HepG2 (cell line): ENCODE data around the gene OPN1LW. TPM values are rescaled to one million over a fixed set of nuclear protein-coding genes. Genes with fewer than 3 reads are reported as not detected.

Experiments
- ATAC-seq: fragments of 200-7000 bp; cut with Tn5 transposase; 3 replicates; pipeline ENCODE4 v1.9.1; 2020; ENCODE audit warnings: mild to moderate bottlenecking, moderate library complexity
- BruUV-seq: library from RNA; stranded (reverse); fragments of 400-500 nt; replicated peaks from 2 replicates; lab custom pipeline; 2021; lab: Mats Ljungman, UMichigan
- CTCF ChIA-PET: fragments of 300-600 bp; formaldehyde crosslinking; extraction: SDS; loops from one replicate; lab custom pipeline; 2021; ENCODE audit warnings: low total read pairs, inconsistent platforms, low intra/inter-chr PET ratio; lab: Yijun Ruan, JAX
- POLR2A ChIA-PET: fragments of 350-600 bp; sonication (Branson Sonifier 250); formaldehyde crosslinking; loops from one replicate; lab custom pipeline; 2020; ENCODE audit warnings: antibody characterized with exemption, inconsistent platforms; lab: Yijun Ruan, JAX
- DNase-seq: peaks from one replicate; pipeline ENCODE4 v3.0.0-alpha.2; 2015; ENCODE audit warnings: low spot score
- FAIRE-seq: peaks from 3 replicates; lab custom pipeline; 2011; peaks lifted over from hg19 to GRCh38; lab: Jason Lieb, UNC
- H2AFZ ChIP-seq: one replicate; pipeline ENCODE4 v1.6.1; 2011; ENCODE audit warnings: low read length, inconsistent platforms
- H3K27ac ChIP-seq: fragments of 300-600 bp; 3 replicates; pipeline ENCODE4 v1.8.0; 2011; ENCODE audit warnings: mixed run types, mild to moderate bottlenecking, mixed read lengths, low read length, inconsistent platforms; ENCODE audit not compliant: insufficient read depth; ENCODE audit errors: extremely low read length
- H3K27me3 ChIP-seq, 2 experiments: fragments of 200-600 bp in 1 of 2; 2 replicates in 1 of 2; 3 replicates in 1 of 2; pipeline versions ENCODE4 v1.6.0 to v1.8.0; 2011; ENCODE audit warnings: low read length in 2 of 2, mild to moderate bottlenecking in 2 of 2, moderate library complexity in 2 of 2, inconsistent platforms in 1 of 2; ENCODE audit not compliant: insufficient read depth in 2 of 2, control insufficient read depth in 1 of 2
- H3K36me3 ChIP-seq, 2 experiments: fragments of 200-600 bp in 1 of 2; replicated peaks in 1 of 2; 2 replicates in 1 of 2; 3 replicates in 1 of 2; pipeline versions ENCODE4 v1.5.1 to v1.8.0; 2011; ENCODE audit warnings: low read length in 2 of 2, inconsistent platforms in 1 of 2; ENCODE audit not compliant: insufficient read depth in 2 of 2, control insufficient read depth in 1 of 2
- H3K4me1 ChIP-seq: 2 replicates; pipeline ENCODE4 v1.5.1; 2012; ENCODE audit warnings: low read length, inconsistent platforms; ENCODE audit not compliant: insufficient read depth
- H3K4me2 ChIP-seq: 2 replicates; pipeline ENCODE4 v1.6.0; 2011; ENCODE audit warnings: low read depth, low read length, inconsistent platforms
- H3K4me3 ChIP-seq, 3 experiments: fragments of 200-600 bp in 1 of 3; sonication (generic), shearing (Covaris generic) in 1 of 3; replicated peaks in 1 of 3; 2 replicates each; pipeline ENCODE4 v1.5.1; 2011 to 2016; ENCODE audit warnings: low read length in 3 of 3, inconsistent platforms in 2 of 3, low read depth in 2 of 3, mild to moderate bottlenecking in 2 of 3, control low read depth in 1 of 3, mixed read lengths in 1 of 3; ENCODE audit not compliant: insufficient read depth in 1 of 3
- H3K79me2 ChIP-seq: one replicate; pipeline ENCODE4 v1.6.1; 2011; ENCODE audit warnings: low read length, inconsistent platforms; ENCODE audit not compliant: insufficient read depth
- H3K9ac ChIP-seq: 2 replicates; pipeline ENCODE4 v1.6.0; 2011; ENCODE audit warnings: mild to moderate bottlenecking, low read depth, low read length, inconsistent platforms; ENCODE audit not compliant: insufficient read depth
- H3K9me3 ChIP-seq: 2 replicates; pipeline ENCODE4 v1.5.1; 2012; ENCODE audit warnings: mild to moderate bottlenecking, low read length
- H4K20me1 ChIP-seq: 2 replicates; pipeline ENCODE4 v1.6.0; 2011; ENCODE audit warnings: inconsistent platforms, mild to moderate bottlenecking, low read length, moderate library complexity; ENCODE audit not compliant: insufficient read depth
- CBX5 ChIP-seq: sonication (generic); formaldehyde crosslinking; IDR thresholded peaks from 2 replicates; pipeline ENCODE4 v1.4.0; 2020; ENCODE audit warnings: missing genetic modification reagents, borderline replicate concordance
- FOXK2 ChIP-seq: fragments of 450-650 bp; IDR thresholded peaks from 2 replicates; pipeline ENCODE4 v1.6.1; 2016
- GATAD1 ChIP-seq: IDR thresholded peaks from 2 replicates; pipeline ENCODE4 v1.6.1; 2016; ENCODE audit warnings: missing genetic modification reagents, missing compliant biosample characterization
- GZF1 ChIP-seq: sonication (generic); formaldehyde crosslinking; IDR thresholded peaks from 2 replicates; pipeline ENCODE4 v1.5.1; 2020; ENCODE audit warnings: mild to moderate bottlenecking, missing genetic modification reagents
- HOXA3 ChIP-seq: sonication (generic); formaldehyde crosslinking; IDR thresholded peaks from 2 replicates; pipeline ENCODE4 v1.5.0; 2020; ENCODE audit warnings: missing genetic modification reagents
- NFKBIZ ChIP-seq: IDR thresholded peaks from 2 replicates; pipeline ENCODE4 v1.6.1; 2018; ENCODE audit warnings: missing genetic modification reagents, missing compliant biosample characterization
- ZFP82 ChIP-seq: sonication (generic); formaldehyde crosslinking; IDR thresholded peaks from 2 replicates; pipeline ENCODE4 v1.5.1; 2020; ENCODE audit warnings: mild to moderate bottlenecking, missing genetic modification reagents, borderline replicate concordance
- ZKSCAN8 ChIP-seq: IDR thresholded peaks from 2 replicates; pipeline ENCODE4 v1.6.1; 2016; ENCODE audit warnings: borderline replicate concordance, missing genetic modification reagents, missing compliant biosample characterization
- ZNF543 ChIP-seq: sonication (generic); formaldehyde crosslinking; IDR thresholded peaks from 2 replicates; pipeline ENCODE4 v1.4.0; 2020; ENCODE audit warnings: mild to moderate bottlenecking, missing genetic modification reagents
- ZNF772 ChIP-seq: sonication (generic); formaldehyde crosslinking; IDR thresholded peaks from 2 replicates; pipeline ENCODE4 v1.5.0; 2020; ENCODE audit warnings: mild to moderate bottlenecking, missing genetic modification reagents
- ZNF773 ChIP-seq: sonication (generic); formaldehyde crosslinking; IDR thresholded peaks from 2 replicates; pipeline ENCODE4 v1.4.0; 2020; ENCODE audit warnings: missing genetic modification reagents, borderline replicate concordance
- WGBS: methylation state at CpG from one replicate; pipeline ENCODE4 v1.1.6; 2017; ENCODE audit warnings: low lambda C conversion rate; 5-methylcytosine and 5-hydroxymethylcytosine counted together
- in situ Hi-C: cut with HindIII; loops from 2 replicates; pipeline ENCODE4 v1.10.0; 2017; ENCODE audit warnings: low pct_unique_long_range_greater_than_20kb; ENCODE audit not compliant: extremely low pct_ligation_motif_present
- intact Hi-C: fragments of 100-400 bp; cut with micrococcal nuclease; formaldehyde crosslinking; loops from one replicate; pipeline ENCODE4 v1.10.0; 2022; ENCODE audit not compliant: unreplicated experiment
- polyA plus RNA-seq, 8 experiments: library from polyadenylated mRNA; depleted of rRNA in 3 of 8; stranded (reverse) in 7 of 8; unstranded in 1 of 8; fragments of >200 nt; fragmentation: Illumina TruSeq in 4 of 8; extraction: Trizol in 4 of 8; gene quantifications; 2 replicates each; pipeline versions ENCODE4 v1.2.1 to v1.2.3, GENCODE V29; 2011 to 2016; ENCODE audit warnings: low read depth in 4 of 8, missing spikeins in 1 of 8, mixed read lengths in 1 of 8; ENCODE audit not compliant: insufficient read depth in 1 of 8
- total RNA-seq, 5 experiments: library from RNA; depleted of rRNA; stranded (reverse); fragments of >200 nt; fragmentation: Illumina TruSeq; extraction: Trizol; gene quantifications; 2 replicates each; pipeline ENCODE4 v1.2.3, GENCODE V29; 2016; ENCODE audit warnings: low read depth in 1 of 5
- TF ChIP-seq, protein P1 (sequence below): sonication (generic); formaldehyde crosslinking; IDR thresholded peaks from 2 replicates; pipeline ENCODE4 v1.8.0; 2022; ENCODE audit warnings: low read depth, missing genetic modification reagents
- TF ChIP-seq, protein P2 (sequence below): IDR thresholded peaks from 2 replicates; pipeline ENCODE4 v1.6.1; 2016; ENCODE audit warnings: low read depth, control low read depth
- TF ChIP-seq, protein P3 (sequence below): sonication (generic); formaldehyde crosslinking; IDR thresholded peaks from 2 replicates; pipeline ENCODE4 v1.9.0; 2021; ENCODE audit warnings: missing genetic modification reagents, borderline replicate concordance

Gene OPN1LW
- total and polyA plus RNA-seq, 2 of the 13 experiments (the other 11 are each of a cell fraction or from before 2014, with no cell fraction given), result not detected

DNA sequence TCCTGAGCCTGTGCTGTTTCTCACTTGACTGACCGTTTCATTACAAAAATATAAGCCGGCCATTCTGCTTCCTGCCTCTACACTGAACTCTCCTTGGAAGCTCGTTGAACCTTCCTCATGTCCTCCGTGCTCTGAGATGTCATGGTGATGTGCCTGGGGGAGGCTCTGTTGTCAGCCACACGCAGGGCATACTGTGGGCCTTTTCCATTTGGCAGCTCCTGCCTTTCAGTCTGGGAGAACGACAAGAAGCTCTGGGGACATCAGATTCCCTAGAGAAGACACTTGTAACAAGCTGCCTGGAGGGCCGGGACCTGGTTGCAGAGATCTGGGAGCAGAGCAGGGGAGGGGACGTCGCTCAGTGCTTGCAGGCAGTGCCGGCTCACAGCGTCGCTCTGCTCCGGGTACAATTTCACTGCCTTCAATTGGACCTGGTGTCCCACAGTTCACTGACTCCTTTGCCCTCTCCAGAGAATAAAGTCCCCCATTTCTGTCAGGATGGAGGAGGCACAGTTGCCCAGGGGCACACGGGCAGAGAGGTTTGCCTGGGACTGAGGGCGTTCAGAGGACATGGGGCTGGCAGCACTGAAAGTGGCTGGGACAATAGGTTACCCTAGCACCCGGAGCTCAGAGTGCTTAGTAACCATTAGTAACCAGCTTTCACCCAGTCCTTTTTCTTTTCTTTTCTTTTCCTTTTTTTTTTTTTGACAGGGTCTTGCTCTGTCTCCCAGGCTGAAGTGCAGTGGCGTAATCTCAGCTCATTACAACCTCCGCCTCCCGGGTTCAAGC, 27.4 kb upstream of the OPN1LW start (continued):
- TF ChIP-seq, protein P1, sequence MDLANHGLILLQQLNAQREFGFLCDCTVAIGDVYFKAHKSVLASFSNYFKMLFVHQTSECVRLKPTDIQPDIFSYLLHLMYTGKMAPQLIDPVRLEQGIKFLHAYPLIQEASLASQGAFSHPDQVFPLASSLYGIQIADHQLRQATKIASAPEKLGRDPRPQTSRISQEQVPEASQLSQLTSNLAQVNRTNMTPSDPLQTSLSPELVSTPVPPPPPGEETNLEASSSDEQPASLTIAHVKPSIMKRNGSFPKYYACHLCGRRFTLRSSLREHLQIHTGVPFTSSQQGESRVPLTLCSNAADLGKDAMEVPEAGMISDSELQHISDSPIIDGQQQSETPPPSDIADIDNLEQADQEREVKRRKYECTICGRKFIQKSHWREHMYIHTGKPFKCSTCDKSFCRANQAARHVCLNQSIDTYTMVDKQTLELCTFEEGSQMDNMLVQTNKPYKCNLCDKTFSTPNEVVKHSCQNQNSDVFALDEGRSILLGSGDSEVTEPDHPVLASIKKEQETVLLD (CRISPR knock-in tag), result no peak
- no peak for TF ChIP-seq ZKSCAN8 (CRISPR knock-in tag)

DNA sequence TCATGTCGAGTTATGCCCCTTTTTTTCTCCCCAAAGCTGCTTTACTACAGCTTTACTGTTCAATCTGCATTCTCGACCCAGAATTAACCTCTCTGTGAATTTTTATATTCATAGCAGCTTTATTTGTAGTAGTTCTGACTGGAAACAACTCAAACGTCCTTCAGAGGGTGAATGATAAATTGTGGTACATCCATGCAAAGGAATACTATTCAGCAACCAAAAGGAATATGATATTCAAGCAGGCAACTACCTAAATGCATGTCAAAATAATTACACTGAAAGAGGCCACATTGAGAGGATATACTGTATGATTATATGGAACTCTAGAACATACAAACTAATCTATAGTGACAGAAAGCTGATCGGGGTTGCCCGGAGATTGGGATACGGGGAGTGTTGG, 26.5 kb upstream of the OPN1LW start:
- Histone ChIP-seq H2AFZ (no peak overlapping the region), H3K79me2 (no peaks in the 10 kb centered on the region), H3K9ac (no peak overlapping the region), H3K9me3 (no peaks in the 10 kb centered on the region), H3K4me2 (no peak overlapping the region), H3K4me1 (no peaks in the 10 kb centered on the region), H3K27ac (no peak overlapping the region), H3K27me3 (peaks cover 1 to 11% of the 10 kb centered on the region in 2 experiments; a peak in 3 of 5 replicates), H4K20me1 (no peaks in the 10 kb centered on the region), H3K4me3 (no peak overlapping the region), H3K36me3 (no peaks in the 10 kb centered on the region)
- TF ChIP-seq GATAD1 (CRISPR knock-in tag) (no peak), GZF1 (CRISPR knock-in tag) (no peak), CBX5 (CRISPR knock-in tag) (no peak), ZNF773 (CRISPR knock-in tag) (no peak), ZNF543 (CRISPR knock-in tag) (no peak), HOXA3 (CRISPR knock-in tag) (no peak), ZFP82 (CRISPR knock-in tag) (no peak), FOXK2 (no peak), NFKBIZ (CRISPR knock-in tag) (no peak), ZNF772 (no peak)
- TF ChIP-seq, protein P2, sequence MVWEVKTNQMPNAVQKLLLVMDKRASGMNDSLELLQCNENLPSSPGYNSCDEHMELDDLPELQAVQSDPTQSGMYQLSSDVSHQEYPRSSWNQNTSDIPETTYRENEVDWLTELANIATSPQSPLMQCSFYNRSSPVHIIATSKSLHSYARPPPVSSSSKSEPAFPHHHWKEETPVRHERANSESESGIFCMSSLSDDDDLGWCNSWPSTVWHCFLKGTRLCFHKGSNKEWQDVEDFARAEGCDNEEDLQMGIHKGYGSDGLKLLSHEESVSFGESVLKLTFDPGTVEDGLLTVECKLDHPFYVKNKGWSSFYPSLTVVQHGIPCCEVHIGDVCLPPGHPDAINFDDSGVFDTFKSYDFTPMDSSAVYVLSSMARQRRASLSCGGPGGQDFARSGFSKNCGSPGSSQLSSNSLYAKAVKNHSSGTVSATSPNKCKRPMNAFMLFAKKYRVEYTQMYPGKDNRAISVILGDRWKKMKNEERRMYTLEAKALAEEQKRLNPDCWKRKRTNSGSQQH (CRISPR knock-in tag), result no peak
- TF ChIP-seq, protein P1 (CRISPR knock-in tag), result no peak
- TF ChIP-seq, protein P3, sequence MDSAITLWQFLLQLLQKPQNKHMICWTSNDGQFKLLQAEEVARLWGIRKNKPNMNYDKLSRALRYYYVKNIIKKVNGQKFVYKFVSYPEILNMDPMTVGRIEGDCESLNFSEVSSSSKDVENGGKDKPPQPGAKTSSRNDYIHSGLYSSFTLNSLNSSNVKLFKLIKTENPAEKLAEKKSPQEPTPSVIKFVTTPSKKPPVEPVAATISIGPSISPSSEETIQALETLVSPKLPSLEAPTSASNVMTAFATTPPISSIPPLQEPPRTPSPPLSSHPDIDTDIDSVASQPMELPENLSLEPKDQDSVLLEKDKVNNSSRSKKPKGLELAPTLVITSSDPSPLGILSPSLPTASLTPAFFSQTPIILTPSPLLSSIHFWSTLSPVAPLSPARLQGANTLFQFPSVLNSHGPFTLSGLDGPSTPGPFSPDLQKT (CRISPR knock-in tag), result no peak
- in situ Hi-C loops, result no loop called here
- ATAC-seq (no peak), FAIRE-seq (no peak), DNase-seq (no peak)
- no TSS peak for BruUV-seq
- 48% methylated on average over 6 of the region's 6 CpGs for WGBS
- intact Hi-C loops, result no loop called here
- ChIA-PET POLR2A (no interaction called here), CTCF (no interaction called here)
